ENCODE measurements around the gene NDRG4. TPM values are rescaled to one million over a fixed set of nuclear protein-coding genes. Genes with fewer than 3 reads are reported as not detected.

Gene NDRG4
- total RNA-seq, 4 donors from 2014 or later, result 1.9 to 8.0 (median 7.0) TPM

DNA sequence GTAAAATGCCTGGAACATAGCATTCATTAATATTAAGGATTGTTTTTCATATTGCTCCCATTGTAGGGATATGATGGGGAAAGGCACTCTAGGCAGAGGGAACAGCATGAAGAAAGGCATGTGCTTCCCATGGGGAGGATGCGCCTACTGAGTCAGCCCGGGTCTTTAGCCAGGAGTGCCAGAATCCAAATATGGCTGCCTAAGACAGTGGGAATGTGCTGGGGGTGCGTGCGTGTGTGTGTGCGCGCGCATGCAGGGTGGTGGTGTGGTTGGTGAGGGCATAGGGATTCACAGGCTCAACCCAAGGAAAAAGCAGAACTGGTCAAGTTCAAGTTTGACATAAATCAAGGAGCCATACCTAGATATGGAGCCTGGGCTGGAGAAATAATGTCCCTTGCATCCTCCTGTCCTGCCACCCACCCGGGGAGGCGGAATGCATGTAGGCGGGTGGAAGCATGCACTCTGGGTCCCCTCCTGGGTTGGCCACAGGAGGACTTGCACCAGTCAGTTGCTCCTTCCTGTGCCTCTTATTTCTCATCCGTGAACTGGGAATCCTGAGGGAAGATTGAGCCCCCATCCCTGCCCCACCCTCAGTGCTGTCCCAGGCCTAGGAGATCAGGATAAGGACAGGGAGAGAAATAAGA lies 18.6 kb upstream of the NDRG4 start:
- no peak for ATAC-seq
- Histone ChIP-seq H3K27ac (no peak overlapping the region), H3K36me3 (no peaks in the 10 kb centered on the region), H3K4me1 (peaks cover 0 to 4% (median 0%) of the 10 kb centered on the region in 3 donors), H3K4me3 (no peak overlapping the region), H3K9me3 (no peaks in the 10 kb centered on the region), H3K27me3 (peaks cover 4% of the 10 kb centered on the region)
- WGBS, 2 donors (ENCODE audit: low coverage in 1 of 2), result 85 to 91% methylated on average over 6 to 9 of the region's 11 CpGs
- no peak for TF ChIP-seq EP300 (IDR thresholded peaks at IDR 0.05)
- TF ChIP-seq, protein P1, sequence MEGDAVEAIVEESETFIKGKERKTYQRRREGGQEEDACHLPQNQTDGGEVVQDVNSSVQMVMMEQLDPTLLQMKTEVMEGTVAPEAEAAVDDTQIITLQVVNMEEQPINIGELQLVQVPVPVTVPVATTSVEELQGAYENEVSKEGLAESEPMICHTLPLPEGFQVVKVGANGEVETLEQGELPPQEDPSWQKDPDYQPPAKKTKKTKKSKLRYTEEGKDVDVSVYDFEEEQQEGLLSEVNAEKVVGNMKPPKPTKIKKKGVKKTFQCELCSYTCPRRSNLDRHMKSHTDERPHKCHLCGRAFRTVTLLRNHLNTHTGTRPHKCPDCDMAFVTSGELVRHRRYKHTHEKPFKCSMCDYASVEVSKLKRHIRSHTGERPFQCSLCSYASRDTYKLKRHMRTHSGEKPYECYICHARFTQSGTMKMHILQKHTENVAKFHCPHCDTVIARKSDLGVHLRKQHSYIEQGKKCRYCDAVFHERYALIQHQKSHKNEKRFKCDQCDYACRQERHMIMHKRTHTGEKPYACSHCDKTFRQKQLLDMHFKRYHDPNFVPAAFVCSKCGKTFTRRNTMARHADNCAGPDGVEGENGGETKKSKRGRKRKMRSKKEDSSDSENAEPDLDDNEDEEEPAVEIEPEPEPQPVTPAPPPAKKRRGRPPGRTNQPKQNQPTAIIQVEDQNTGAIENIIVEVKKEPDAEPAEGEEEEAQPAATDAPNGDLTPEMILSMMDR (IDR thresholded peaks at IDR 0.05), result no peak
- TF ChIP-seq POLR2AphosphoS5 (IDR thresholded peaks at IDR 0.05), result no peak
- TF ChIP-seq POLR2A (IDR thresholded peaks at IDR 0.05), result no peak

DNA sequence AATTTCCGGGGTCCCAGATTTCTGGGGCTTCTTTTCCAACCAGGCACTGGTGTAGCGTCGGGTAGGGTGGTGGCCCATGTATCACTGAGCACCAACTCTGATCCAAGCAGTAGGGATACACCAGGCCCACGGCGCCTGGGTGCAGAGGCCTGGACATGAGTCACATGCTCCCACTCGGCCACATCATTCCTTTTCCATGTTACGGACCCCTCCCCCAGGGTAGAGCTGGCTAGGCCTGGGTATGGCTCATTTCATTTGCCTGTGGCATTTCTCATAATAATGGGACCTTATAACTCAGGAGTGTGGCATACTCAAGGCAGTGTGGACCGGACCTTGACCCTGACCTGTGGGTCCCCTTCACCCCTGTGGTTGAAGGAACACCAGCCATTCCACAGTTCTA lies 18.0 kb upstream of the NDRG4 start:
- no peaks in the 10 kb centered on the region for H3K36me3 ChIP-seq
- peaks cover 4% of the 10 kb centered on the region for H3K27me3 ChIP-seq
- peaks cover 0 to 4% (median 0%) of the 10 kb centered on the region in 3 donors for H3K4me1 ChIP-seq
- no peak overlapping the region for H3K4me3 ChIP-seq
- H3K27ac ChIP-seq, result no peak overlapping the region
- WGBS, 2 donors (ENCODE audit: low coverage in 1 of 2), result 71 to 100% methylated on average over 1 to 8 of the region's 8 CpGs
- no peak for ATAC-seq
- TF ChIP-seq POLR2AphosphoS5 (IDR thresholded peaks at IDR 0.05), result no peak
- no peak for TF ChIP-seq POLR2A (IDR thresholded peaks at IDR 0.05)
- no peak for TF ChIP-seq EP300 (IDR thresholded peaks at IDR 0.05)
- TF ChIP-seq, protein P1 (IDR thresholded peaks at IDR 0.05), result no peak
- H3K9me3 ChIP-seq, result no peaks in the 10 kb centered on the region

DNA sequence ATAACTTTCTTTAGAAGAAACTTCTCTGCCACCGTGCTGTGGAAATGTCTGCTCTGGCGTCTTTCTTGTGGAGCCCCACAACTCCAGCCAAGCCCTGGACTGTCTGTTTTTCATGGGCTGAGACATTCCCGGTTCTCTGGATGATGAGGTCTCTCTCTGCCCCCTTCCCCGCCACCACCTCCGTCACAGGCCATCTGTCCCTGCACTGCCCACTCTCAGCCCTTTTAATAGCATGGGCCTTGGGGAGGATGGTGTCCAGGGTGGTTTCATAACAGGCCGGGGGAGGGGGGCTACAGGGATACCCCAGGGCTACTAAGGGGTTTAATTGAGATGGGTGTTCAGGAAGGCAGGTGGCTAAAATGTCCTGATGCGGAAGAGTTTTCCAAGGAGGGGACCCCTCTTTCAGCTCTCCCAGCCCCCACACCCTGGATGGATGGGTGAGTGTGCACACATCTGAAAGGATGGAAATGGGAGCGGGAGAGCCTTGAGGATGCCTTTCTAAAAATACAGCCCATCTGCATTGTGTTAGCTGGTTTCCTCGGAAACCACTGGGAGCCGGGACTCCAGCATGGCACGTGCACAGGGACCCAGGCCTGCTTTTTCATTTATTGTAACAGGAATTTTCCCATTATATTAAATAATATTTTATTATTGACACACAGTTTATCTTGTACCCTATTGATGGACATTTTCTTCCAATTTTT lies 14.6 kb upstream of the NDRG4 start:
- H3K27ac ChIP-seq, result no peak overlapping the region
- H3K9me3 ChIP-seq, result no peaks in the 10 kb centered on the region
- no peak for ATAC-seq
- WGBS, 2 donors (ENCODE audit: low coverage in 1 of 2), result 15 to 27% methylated on average over 4 to 6 of the region's 11 CpGs
- H3K4me1 ChIP-seq, result peaks cover 0 to 11% (median 3%) of the 10 kb centered on the region in 3 donors
- H3K4me3 ChIP-seq, result no peak overlapping the region
- no peaks in the 10 kb centered on the region for H3K27me3 ChIP-seq
- TF ChIP-seq EP300 (IDR thresholded peaks at IDR 0.05) (no peak), POLR2A (IDR thresholded peaks at IDR 0.05) (no peak), POLR2AphosphoS5 (IDR thresholded peaks at IDR 0.05) (no peak)
- TF ChIP-seq, protein P1 (IDR thresholded peaks at IDR 0.05), result no peak
- H3K36me3 ChIP-seq, result no peaks in the 10 kb centered on the region

DNA sequence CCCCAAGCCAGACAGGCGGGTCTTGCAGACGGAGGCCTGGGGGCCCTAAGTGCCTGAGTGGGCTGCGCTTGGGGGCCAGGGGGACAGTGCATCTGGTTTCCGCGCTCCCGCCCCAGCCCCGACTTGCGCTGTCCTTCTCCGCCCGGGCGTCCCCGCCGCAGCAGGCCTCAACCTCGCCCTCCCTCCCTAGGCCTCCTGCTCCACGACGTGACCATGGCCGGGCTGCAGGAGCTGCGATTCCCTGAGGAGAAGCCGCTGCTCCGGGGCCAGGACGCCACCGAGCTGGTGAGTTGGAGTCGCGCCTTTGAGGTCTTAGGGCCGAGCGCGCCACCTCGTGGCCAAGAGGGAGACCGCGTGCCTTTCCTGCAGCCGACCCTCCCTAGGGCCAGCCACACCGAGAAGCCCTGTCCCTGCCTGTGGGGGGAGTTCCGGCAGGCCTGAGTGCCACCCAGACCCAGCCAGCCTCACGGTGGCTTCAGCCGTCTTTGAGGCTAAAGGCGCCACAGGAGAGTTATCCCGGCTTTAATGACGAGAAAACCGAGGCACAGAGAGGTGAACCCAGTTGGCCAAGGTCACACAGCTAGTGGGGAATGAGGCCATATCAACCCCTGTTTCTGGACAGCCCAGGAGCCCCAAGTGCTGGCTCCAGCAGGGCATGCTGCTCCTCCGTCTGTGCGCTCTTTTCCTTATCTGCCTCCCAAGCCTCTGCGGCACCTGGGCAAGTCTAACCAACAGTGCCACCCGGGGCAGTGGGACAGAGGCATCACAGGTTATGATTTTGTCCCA lies 12.2 kb upstream of the NDRG4 start:
- H3K36me3 ChIP-seq, result no peaks in the 10 kb centered on the region
- no peaks in the 10 kb centered on the region for H3K27me3 ChIP-seq
- H3K9me3 ChIP-seq, result no peaks in the 10 kb centered on the region
- H3K27ac ChIP-seq, result no peak overlapping the region
- peak overlapping the region in 1 of 2 donors; percentile 35 for H3K4me3 ChIP-seq
- WGBS, 2 donors (ENCODE audit: low coverage in 1 of 2), result 13% methylated on average over 5 of the region's 43 CpGs; no CpG with 5 or more reads in 1 of the 2 donors
- H3K4me1 ChIP-seq, result peaks cover 0 to 11% (median 3%) of the 10 kb centered on the region in 3 donors
- TF ChIP-seq POLR2A (IDR thresholded peaks at IDR 0.05) (no peak), POLR2AphosphoS5 (IDR thresholded peaks at IDR 0.05) (no peak)
- TF ChIP-seq, protein P1 (IDR thresholded peaks at IDR 0.05), result peak in 3 of 4 experiments; percentile 84 to 96 (median 90)
- ATAC-seq, result peak; percentile 84

Data from gastroesophageal sphincter (tissue), 4 donors.